HEK293 (cell line): Measurements from ENCODE around the gene GEMIN7.

ENCODE experiments used
- CTCF ChIA-PET: fragments of 350-600 bp; formaldehyde crosslinking; extraction: SDS; loops from one replicate; lab custom pipeline; 2021; ENCODE audit warnings: antibody characterized with exemption; lab: Yijun Ruan, JAX
- POLR2A ChIA-PET: fragments of 300-600 bp; formaldehyde crosslinking; extraction: SDS; loops from one replicate; lab custom pipeline; 2020; ENCODE audit warnings: antibody characterized with exemption, inconsistent platforms; lab: Yijun Ruan, JAX
- H3K27ac ChIP-seq: fragments of 200-500 bp; sonication (Bioruptor generic); 2 replicates; pipeline ENCODE4 v1.5.1; 2014; ENCODE audit warnings: low read depth, low read length, control low read depth, inconsistent platforms; ENCODE audit errors: extremely low read depth
- H3K36me3 ChIP-seq, 2 experiments: fragments of 200-500 bp in 1 of 2; sonication (Bioruptor generic) in 1 of 2; 1 replicate in 1 of 2; 2 replicates in 1 of 2; pipeline ENCODE4 v1.5.1; 2014 to 2017; ENCODE audit warnings: inconsistent platforms in 2 of 2, low read length in 2 of 2; ENCODE audit not compliant: control insufficient read depth in 2 of 2, insufficient read depth in 1 of 2
- H3K4me1 ChIP-seq: fragments of 200-500 bp; sonication (Bioruptor generic); 2 replicates; pipeline ENCODE4 v1.5.1; 2014; ENCODE audit warnings: mild to moderate bottlenecking, low read length, inconsistent platforms; ENCODE audit not compliant: control insufficient read depth, insufficient read depth
- H3K4me3 ChIP-seq: 2 replicates; pipeline ENCODE4 v1.5.1; 2011; ENCODE audit warnings: low read depth, mild to moderate bottlenecking, control low read depth, low read length, moderate library complexity
- H3K9me3 ChIP-seq: fragments of 200-500 bp; sonication (Bioruptor generic); 2 replicates; pipeline ENCODE4 v1.5.1; 2014; ENCODE audit warnings: low read depth, low read length, inconsistent platforms; ENCODE audit not compliant: control insufficient read depth, insufficient read depth
- KLF10 ChIP-seq: fragments of 450-650 bp; IDR thresholded peaks from 2 replicates; pipeline ENCODE4 v1.5.1; 2018; ENCODE audit warnings: missing biosample characterization, mild to moderate bottlenecking, missing genetic modification characterization
- MZF1 ChIP-seq: fragments of 450-650 bp; formaldehyde crosslinking; IDR thresholded peaks from 2 replicates; pipeline ENCODE4 v1.5.1; 2017; ENCODE audit warnings: missing biosample characterization, missing genetic modification characterization, borderline replicate concordance
- TRIM28 ChIP-seq: IDR thresholded peaks from 2 replicates; pipeline ENCODE4 v1.6.1; 2011; ENCODE audit warnings: low read length, control low read depth, borderline replicate concordance
- ZBTB7A ChIP-seq: fragments of 450-650 bp; formaldehyde crosslinking; IDR thresholded peaks from 2 replicates; pipeline ENCODE4 v1.5.1; 2016; ENCODE audit warnings: low read depth, missing biosample characterization, missing genetic modification characterization
- ZNF112 ChIP-seq: fragments of 450-650 bp; formaldehyde crosslinking; IDR thresholded peaks from 2 replicates; pipeline ENCODE4 v1.5.0; 2017; ENCODE audit warnings: missing biosample characterization, missing genetic modification characterization
- ZNF169 ChIP-seq: fragments of 450-650 bp; formaldehyde crosslinking; IDR thresholded peaks from 2 replicates; pipeline ENCODE4 v1.5.1; 2016; ENCODE audit warnings: missing biosample characterization, missing genetic modification characterization
- ZNF221 ChIP-seq: fragments of 450-650 bp; formaldehyde crosslinking; IDR thresholded peaks from 2 replicates; pipeline ENCODE4 v1.5.1; 2017; ENCODE audit warnings: missing biosample characterization, missing genetic modification characterization, borderline replicate concordance
- ZNF394 ChIP-seq: fragments of 450-650 bp; formaldehyde crosslinking; IDR thresholded peaks from 2 replicates; pipeline ENCODE4 v1.5.1; 2016; ENCODE audit warnings: missing biosample characterization, missing genetic modification characterization, mild to moderate bottlenecking, moderate library complexity, borderline replicate concordance
- ZNF404 ChIP-seq: fragments of 450-650 bp; formaldehyde crosslinking; IDR thresholded peaks from 2 replicates; pipeline ENCODE4 v1.5.1; 2017; ENCODE audit warnings: missing biosample characterization, missing genetic modification characterization
- ZNF423 ChIP-seq: fragments of 450-650 bp; formaldehyde crosslinking; IDR thresholded peaks from 2 replicates; pipeline ENCODE4 v1.5.1; 2016; ENCODE audit warnings: missing biosample characterization, missing genetic modification characterization
- ZNF449 ChIP-seq: fragments of 450-650 bp; formaldehyde crosslinking; IDR thresholded peaks from 2 replicates; pipeline ENCODE4 v1.5.1; 2017; ENCODE audit warnings: missing biosample characterization, mild to moderate bottlenecking, missing genetic modification characterization, moderate library complexity
- ZNF48 ChIP-seq: fragments of 450-650 bp; formaldehyde crosslinking; IDR thresholded peaks from 2 replicates; pipeline ENCODE4 v1.5.1; 2016; ENCODE audit warnings: missing biosample characterization, missing genetic modification characterization
- ZNF544 ChIP-seq: fragments of 450-650 bp; formaldehyde crosslinking; IDR thresholded peaks from 2 replicates; pipeline ENCODE4 v1.5.0; 2017; ENCODE audit warnings: missing biosample characterization, missing genetic modification characterization
- ZNF558 ChIP-seq: fragments of 450-650 bp; formaldehyde crosslinking; IDR thresholded peaks from 2 replicates; pipeline ENCODE4 v1.5.1; 2016; ENCODE audit warnings: missing biosample characterization, missing genetic modification characterization
- ZNF610 ChIP-seq: fragments of 450-650 bp; formaldehyde crosslinking; IDR thresholded peaks from 2 replicates; pipeline ENCODE4 v1.5.1; 2016; ENCODE audit warnings: missing biosample characterization, missing genetic modification characterization, borderline replicate concordance
- ZNF621 ChIP-seq: fragments of 450-650 bp; formaldehyde crosslinking; IDR thresholded peaks from 2 replicates; pipeline ENCODE4 v1.5.1; 2017; ENCODE audit warnings: missing biosample characterization, missing genetic modification characterization
- ZNF654 ChIP-seq: fragments of 450-650 bp; formaldehyde crosslinking; IDR thresholded peaks from 2 replicates; pipeline ENCODE4 v1.5.1; 2016; ENCODE audit warnings: low read depth, missing biosample characterization, missing genetic modification characterization
- ZNF768 ChIP-seq: fragments of 450-650 bp; formaldehyde crosslinking; IDR thresholded peaks from 2 replicates; pipeline ENCODE4 v1.5.1; 2018; ENCODE audit warnings: missing biosample characterization, mild to moderate bottlenecking, missing genetic modification characterization
- ZNF792 ChIP-seq: fragments of 450-650 bp; formaldehyde crosslinking; IDR thresholded peaks from 2 replicates; pipeline ENCODE4 v1.5.1; 2016; ENCODE audit warnings: missing biosample characterization, missing genetic modification characterization
- ZXDB ChIP-seq: fragments of 450-650 bp; formaldehyde crosslinking; IDR thresholded peaks from 2 replicates; pipeline ENCODE4 v1.5.1; 2016; ENCODE audit warnings: missing biosample characterization, missing genetic modification characterization
- TF ChIP-seq, protein P1 (sequence below): fragments of 450-650 bp; formaldehyde crosslinking; IDR thresholded peaks from 2 replicates; pipeline ENCODE4 v1.5.1; 2016; ENCODE audit warnings: missing biosample characterization, missing genetic modification characterization, low read depth
- TF ChIP-seq, protein P2 (sequence below): fragments of 450-650 bp; formaldehyde crosslinking; IDR thresholded peaks from 2 replicates; pipeline ENCODE4 v1.5.1; 2016; ENCODE audit warnings: missing biosample characterization, missing genetic modification characterization
- TF ChIP-seq, protein P3 (sequence below): fragments of 450-650 bp; formaldehyde crosslinking; IDR thresholded peaks from 2 replicates; pipeline ENCODE4 v1.5.1; 2016; ENCODE audit warnings: missing biosample characterization, missing genetic modification characterization

The GEMIN7 gene

GRCh38 chr19:45086480-45086879 lies 7.4 kb downstream of the GEMIN7 start:
- H3K27ac ChIP-seq = no peak overlapping the region
- H3K9me3 ChIP-seq = no peaks in the 10 kb centered on the region
- CTCF ChIA-PET = interaction anchor here (0.6 kb wide), 1 partner anchor 247 kb away, joined by 3 read pairs; no protein-coding TSS in a partner anchor
- POLR2A ChIA-PET = no interaction called here
- no peak overlapping the region for H3K4me3 ChIP-seq
- 0 out of 2 replicates have a peak, but pooled peaks have one; percentile 44 for TF ChIP-seq ZNF768 (tag by site-specific recombination)
- TF ChIP-seq, protein P1, sequence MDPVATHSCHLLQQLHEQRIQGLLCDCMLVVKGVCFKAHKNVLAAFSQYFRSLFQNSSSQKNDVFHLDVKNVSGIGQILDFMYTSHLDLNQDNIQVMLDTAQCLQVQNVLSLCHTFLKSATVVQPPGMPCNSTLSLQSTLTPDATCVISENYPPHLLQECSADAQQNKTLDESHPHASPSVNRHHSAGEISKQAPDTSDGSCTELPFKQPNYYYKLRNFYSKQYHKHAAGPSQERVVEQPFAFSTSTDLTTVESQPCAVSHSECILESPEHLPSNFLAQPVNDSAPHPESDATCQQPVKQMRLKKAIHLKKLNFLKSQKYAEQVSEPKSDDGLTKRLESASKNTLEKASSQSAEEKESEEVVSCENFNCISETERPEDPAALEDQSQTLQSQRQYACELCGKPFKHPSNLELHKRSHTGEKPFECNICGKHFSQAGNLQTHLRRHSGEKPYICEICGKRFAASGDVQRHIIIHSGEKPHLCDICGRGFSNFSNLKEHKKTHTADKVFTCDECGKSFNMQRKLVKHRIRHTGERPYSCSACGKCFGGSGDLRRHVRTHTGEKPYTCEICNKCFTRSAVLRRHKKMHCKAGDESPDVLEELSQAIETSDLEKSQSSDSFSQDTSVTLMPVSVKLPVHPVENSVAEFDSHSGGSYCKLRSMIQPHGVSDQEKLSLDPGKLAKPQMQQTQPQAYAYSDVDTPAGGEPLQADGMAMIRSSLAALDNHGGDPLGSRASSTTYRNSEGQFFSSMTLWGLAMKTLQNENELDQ (tag by site-specific recombination) = no peak
- peaks cover 11% of the 10 kb centered on the region for H3K4me1 ChIP-seq
- peaks cover 44 to 48% of the 10 kb centered on the region in 2 experiments; a peak in 2 of 3 replicates for H3K36me3 ChIP-seq

DNA sequence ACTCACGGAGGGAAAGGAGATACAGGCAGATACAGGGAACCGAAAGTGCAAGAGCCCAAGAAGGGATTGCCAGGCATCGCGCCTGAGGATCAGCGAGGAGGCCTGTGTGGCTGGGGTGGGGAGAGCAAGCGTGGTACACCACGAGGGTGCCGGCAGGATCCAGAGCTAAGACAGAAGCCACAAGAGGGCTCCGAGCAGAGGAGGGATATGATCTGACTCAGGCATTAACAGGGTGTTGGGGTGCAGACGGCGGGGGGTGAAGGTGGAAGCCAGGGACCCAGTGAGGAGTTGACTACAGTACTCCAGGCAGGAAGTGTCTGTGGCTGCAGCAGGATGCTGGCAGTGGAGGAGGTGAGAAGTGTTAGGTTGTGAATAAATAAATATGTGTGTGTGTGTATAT lies 8.5 kb downstream of the GEMIN7 start:
- TF ChIP-seq, protein P2, sequence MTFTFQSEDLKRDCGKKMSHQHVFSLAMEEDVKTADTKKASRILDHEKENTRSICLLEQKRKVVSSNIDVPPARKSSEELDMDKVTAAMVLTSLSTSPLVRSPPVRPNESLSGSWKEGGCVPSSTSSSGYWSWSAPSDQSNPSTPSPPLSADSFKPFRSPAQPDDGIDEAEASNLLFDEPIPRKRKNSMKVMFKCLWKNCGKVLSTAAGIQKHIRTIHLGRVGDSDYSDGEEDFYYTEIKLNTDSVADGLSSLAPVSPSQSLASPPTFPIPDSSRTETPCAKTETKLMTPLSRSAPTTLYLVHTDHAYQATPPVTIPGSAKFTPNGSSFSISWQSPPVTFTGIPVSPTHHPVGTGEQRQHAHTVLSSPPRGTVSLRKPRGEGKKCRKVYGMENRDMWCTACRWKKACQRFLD (tag by site-specific recombination) = no peak
- peaks cover 34 to 38% of the 10 kb centered on the region in 2 experiments; a peak in 2 of 3 replicates for H3K36me3 ChIP-seq
- ChIA-PET POLR2A (no interaction called here), CTCF (no interaction called here)
- peaks cover 11% of the 10 kb centered on the region for H3K4me1 ChIP-seq
- no peak overlapping the region for H3K27ac ChIP-seq
- H3K4me3 ChIP-seq = no peak overlapping the region
- H3K9me3 ChIP-seq = no peaks in the 10 kb centered on the region

GRCh38 chr19:45090034-45090433 lies 11.0 kb downstream of the GEMIN7 start:
- POLR2A ChIA-PET = interaction anchor here (1.2 to 1.6 kb wide), 3 partner anchors 9 to 13 kb away, joined by 4 to 13 read pairs (median 4); partner anchors contain the start of gene GEMIN7
- Histone ChIP-seq H3K9me3 (no peaks in the 10 kb centered on the region), H3K4me3 (no peak overlapping the region), H3K27ac (peak overlapping the region; percentile 68), H3K36me3 (peaks cover 30 to 40% of the 10 kb centered on the region in 2 experiments; a peak in 2 of 3 replicates), H3K4me1 (peaks cover 20% of the 10 kb centered on the region)
- CTCF ChIA-PET = interaction anchor here (0.8 to 2.8 kb wide), 5 partner anchors 9 to 59 kb away, joined by 4 to 13 read pairs (median 4); partner anchors contain the start of gene GEMIN7
- TF ChIP-seq ZNF394 (tag by site-specific recombination) (no peak), ZNF544 (no peak), ZNF621 (tag by site-specific recombination) (no peak), ZNF221 (no peak), ZNF169 (tag by site-specific recombination) (no peak), ZNF654 (tag by site-specific recombination) (no peak), ZNF112 (tag by site-specific recombination) (no peak), TRIM28 (no peak), ZNF449 (no peak), MZF1 (no peak), ZXDB (tag by site-specific recombination) (no peak), ZNF423 (tag by site-specific recombination) (no peak), ZNF558 (no peak), KLF10 (no peak), ZBTB7A (no peak), ZNF792 (tag by site-specific recombination) (no peak), ZNF404 (tag by site-specific recombination) (no peak), ZNF48 (no peak), ZNF610 (no peak)
- TF ChIP-seq, protein P3, sequence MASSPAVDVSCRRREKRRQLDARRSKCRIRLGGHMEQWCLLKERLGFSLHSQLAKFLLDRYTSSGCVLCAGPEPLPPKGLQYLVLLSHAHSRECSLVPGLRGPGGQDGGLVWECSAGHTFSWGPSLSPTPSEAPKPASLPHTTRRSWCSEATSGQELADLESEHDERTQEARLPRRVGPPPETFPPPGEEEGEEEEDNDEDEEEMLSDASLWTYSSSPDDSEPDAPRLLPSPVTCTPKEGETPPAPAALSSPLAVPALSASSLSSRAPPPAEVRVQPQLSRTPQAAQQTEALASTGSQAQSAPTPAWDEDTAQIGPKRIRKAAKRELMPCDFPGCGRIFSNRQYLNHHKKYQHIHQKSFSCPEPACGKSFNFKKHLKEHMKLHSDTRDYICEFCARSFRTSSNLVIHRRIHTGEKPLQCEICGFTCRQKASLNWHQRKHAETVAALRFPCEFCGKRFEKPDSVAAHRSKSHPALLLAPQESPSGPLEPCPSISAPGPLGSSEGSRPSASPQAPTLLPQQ (tag by site-specific recombination) = no peak
